Mesodermal cell (in vitro differentiated cells): ENCODE measurements around the gene CD300A.

Experiments
- H3K27ac ChIP-seq: 2 replicates; pipeline ENCODE4 v1.7.0; 2013; ENCODE audit warnings: mild to moderate bottlenecking, low read depth, low read length, moderate library complexity; ENCODE audit not compliant: severe bottlenecking
- H3K36me3 ChIP-seq: 2 replicates; pipeline ENCODE4 v1.7.1; 2013; ENCODE audit warnings: mild to moderate bottlenecking, low read length, moderate library complexity; ENCODE audit not compliant: control insufficient read depth, insufficient read depth
- H3K4me1 ChIP-seq: one replicate; pipeline ENCODE4 v1.7.1; 2013; ENCODE audit warnings: mild to moderate bottlenecking, low read length; ENCODE audit not compliant: insufficient read depth, control insufficient read depth, poor library complexity, severe bottlenecking
- H3K4me3 ChIP-seq: 2 replicates; pipeline ENCODE4 v1.7.0; 2013; ENCODE audit warnings: low read length, control low read depth, mild to moderate bottlenecking; ENCODE audit not compliant: insufficient read depth, poor library complexity, severe bottlenecking; ENCODE audit errors: extremely low read depth
- H3K9me3 ChIP-seq: 2 replicates; pipeline ENCODE4 v1.7.1; 2013; ENCODE audit warnings: mild to moderate bottlenecking, low read length, moderate library complexity; ENCODE audit not compliant: control insufficient read depth
- WGBS, 2 experiments: methylation state at CpG; one replicate each; pipeline ENCODE4 v1.1.5; 2013; ENCODE audit warnings: missing lambda C conversion rate in 2 of 2; ENCODE audit not compliant: insufficient coverage in 2 of 2; 5-methylcytosine and 5-hydroxymethylcytosine counted together

Gene CD300A

GRCh38 chr17:74442291-74442669 lies 24.2 kb upstream of the CD300A start:
- no peaks in the 10 kb centered on the region for H3K9me3 ChIP-seq
- no peak overlapping the region for H3K4me3 ChIP-seq
- WGBS, 2 experiments = 86 to 87% methylated on average over 5 to 6 of the region's 6 CpGs
- peaks cover 85% of the 10 kb centered on the region for H3K36me3 ChIP-seq
- H3K27ac ChIP-seq = no peak overlapping the region
- peaks cover 23% of the 10 kb centered on the region for H3K4me1 ChIP-seq

DNA sequence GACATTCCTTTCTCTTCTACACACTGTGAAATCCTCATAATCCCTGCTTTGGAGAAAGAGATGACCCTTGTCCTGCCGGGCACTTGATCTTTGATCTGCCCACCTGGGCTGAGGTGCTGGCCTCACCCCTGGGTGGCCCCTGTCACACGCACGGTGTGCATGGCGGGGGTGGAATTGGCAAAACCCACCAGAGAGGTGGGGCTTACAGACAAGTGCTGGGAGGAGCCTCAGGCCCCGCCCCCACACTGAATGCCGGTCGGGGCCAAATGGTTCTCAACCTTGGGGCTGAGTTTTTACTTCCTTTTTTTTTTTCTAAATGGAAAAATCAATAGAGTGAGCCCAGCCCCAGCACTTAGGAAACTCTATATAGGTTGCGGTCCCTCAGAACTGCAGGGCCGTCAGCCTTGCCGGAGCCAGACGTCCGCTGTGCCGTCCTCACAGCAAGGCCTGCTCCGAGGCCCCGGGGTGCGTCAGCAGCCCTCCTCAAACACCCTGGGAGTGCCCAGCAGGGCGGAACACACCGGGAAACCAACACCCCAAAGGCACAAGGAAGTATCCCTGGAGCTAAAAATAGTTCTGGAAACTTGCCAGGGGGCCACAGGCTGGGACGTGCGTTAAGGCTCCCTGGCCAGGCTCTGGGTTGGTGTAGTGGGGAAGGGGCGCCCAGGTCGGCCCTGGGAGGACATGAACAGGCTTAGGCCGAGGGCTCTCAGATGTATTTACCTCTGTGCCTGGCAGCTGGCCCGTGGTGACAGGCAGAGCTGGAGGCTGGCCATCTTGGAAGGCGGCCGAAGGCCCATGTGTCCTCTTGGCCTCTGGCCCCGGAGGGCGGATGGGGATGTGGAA lies 23.5 kb upstream of the CD300A start:
- no peaks in the 10 kb centered on the region for H3K9me3 ChIP-seq
- 73 to 79% methylated on average over 22 to 23 of the region's 28 CpGs for WGBS, 2 experiments
- peaks cover 91% of the 10 kb centered on the region for H3K36me3 ChIP-seq
- peaks cover 23% of the 10 kb centered on the region for H3K4me1 ChIP-seq
- no peak overlapping the region for H3K4me3 ChIP-seq
- H3K27ac ChIP-seq = no peak overlapping the region

DNA sequence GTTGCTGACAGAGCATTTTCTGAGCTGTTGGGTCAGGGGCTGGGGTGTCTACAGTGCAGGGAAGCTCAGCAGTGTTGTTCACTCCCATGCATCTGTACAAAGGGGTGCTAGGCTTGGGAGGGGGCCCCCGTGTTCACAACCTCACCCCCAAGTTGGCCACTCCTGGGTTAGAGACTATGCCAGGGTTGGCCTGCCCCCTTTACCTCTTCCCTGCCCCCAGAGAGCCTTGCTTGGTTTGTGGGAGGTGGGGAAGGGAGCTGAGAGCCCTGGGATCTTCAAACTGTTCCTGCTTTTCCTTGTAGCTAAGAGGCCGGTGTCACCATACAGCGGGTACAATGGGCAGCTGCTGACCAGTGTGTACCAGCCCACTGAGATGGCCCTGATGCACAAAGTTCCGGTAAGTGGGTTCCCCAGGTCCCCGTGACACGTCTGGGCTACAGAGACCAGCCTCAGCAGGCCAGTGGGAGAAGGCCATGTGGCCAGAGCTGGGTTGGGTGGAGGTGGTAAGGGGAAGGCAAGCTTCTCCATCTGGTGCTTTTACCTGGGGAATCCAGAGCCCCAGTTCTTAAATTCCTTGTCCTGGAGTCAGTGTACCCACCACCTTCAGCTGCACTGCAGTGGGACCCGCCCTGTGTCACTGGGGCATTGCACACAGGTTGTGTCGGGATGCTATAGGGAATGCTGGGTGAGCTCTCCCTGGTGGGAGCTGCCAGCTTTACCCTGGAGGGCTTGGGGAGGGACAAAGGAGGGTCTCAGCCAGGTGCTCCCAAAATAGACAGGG lies 22.7 kb upstream of the CD300A start:
- Histone ChIP-seq H3K27ac (no peak overlapping the region), H3K36me3 (peaks cover 91% of the 10 kb centered on the region), H3K4me3 (no peak overlapping the region), H3K9me3 (no peaks in the 10 kb centered on the region), H3K4me1 (peaks cover 23% of the 10 kb centered on the region)
- 94 to 96% methylated on average over 7 to 8 of the region's 8 CpGs for WGBS, 2 experiments

DNA sequence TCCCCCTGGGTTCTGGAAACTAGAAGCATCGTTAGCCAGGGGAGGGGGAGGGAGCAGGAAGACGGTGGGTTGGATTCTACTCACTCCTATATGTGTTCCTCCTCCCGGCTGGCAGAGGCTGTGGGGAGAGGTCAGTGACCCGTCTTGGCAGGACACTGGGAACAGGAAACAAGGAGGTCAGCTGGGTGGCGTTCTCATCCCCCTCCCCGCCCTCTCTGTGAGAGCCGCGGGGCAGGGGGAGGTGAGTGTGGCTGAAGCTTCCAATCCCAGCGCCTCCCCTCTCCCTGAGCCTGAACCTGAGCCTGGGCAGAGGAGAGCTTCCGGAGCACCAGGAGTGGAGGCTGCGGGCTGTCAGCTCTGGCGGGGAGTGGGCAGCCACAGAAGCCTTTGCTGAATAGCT lies 22.0 kb upstream of the CD300A start:
- peaks cover 91% of the 10 kb centered on the region for H3K36me3 ChIP-seq
- 20 to 36% methylated on average over 1 to 4 of the region's 12 CpGs for WGBS, 2 experiments
- no peak overlapping the region for H3K4me3 ChIP-seq
- H3K4me1 ChIP-seq = peaks cover 23% of the 10 kb centered on the region
- no peaks in the 10 kb centered on the region for H3K9me3 ChIP-seq
- H3K27ac ChIP-seq = no peak overlapping the region

DNA sequence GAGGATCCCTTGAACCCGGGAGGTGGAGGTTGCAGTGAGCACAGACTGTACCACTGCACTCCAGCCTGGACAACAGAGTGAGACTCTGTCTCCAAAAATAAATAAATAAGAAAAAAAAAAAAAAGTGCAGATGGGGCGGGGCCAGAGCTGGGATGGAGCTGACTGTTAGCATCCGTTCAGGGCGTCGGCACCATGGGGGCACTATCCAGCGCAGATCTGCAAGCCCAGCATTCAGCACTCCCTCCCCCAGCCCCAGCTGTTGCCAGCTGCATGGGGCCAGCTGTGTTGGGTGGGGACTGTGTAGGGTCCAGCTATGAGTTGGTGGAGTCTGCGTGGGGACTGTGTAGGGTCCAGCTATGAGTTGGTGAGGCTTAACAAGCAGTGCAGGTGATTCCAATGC lies 21.3 kb upstream of the CD300A start:
- WGBS, 2 experiments = 97 to 100% methylated on average over 4 to 6 of the region's 7 CpGs
- H3K9me3 ChIP-seq = no peaks in the 10 kb centered on the region
- peaks cover 91% of the 10 kb centered on the region for H3K36me3 ChIP-seq
- no peak overlapping the region for H3K4me3 ChIP-seq
- peaks cover 23% of the 10 kb centered on the region for H3K4me1 ChIP-seq
- no peak overlapping the region for H3K27ac ChIP-seq

DNA sequence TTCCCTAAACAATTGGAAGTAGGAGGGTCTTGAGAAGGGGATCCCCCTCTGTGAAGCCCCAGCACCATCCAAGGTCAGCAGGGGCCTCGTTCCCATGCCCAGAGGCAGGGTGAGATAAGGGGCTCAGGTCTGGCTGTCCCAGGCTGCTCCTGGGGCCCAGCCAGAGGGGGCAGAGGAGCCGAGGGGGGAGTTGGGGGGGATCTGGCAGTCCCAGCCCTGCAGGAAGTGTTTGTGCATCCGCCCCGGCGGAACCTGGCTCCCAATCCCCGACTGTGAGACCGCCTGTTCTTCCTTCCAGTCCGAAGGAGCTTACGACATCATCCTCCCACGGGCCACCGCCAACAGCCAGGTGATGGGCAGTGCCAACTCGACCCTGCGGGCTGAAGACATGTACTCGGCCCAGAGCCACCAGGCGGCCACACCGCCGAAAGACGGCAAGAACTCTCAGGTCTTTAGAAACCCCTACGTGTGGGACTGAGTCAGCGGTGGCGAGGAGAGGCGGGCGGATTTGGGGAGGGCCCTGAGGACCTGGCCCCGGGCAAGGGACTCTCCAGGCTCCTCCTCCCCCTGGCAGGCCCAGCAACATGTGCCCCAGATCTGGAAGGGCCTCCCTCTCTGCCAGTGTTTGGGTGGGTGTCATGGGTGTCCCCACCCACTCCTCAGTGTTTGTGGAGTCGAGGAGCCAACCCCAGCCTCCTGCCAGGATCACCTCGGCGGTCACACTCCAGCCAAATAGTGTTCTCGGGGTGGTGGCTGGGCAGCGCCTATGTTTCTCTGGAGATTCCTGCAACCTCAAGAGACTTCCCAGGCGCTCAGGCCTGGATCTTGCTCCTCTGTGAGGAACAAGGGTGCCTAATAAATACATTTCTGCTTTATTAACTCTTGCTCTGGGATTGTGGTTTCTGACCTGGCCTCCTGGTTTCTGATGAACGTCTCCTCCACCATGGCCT lies 19.6 kb upstream of the CD300A start:
- WGBS, 2 experiments = 88 to 92% methylated on average over 28 to 29 of the region's 31 CpGs
- Histone ChIP-seq H3K4me3 (no peak overlapping the region), H3K4me1 (peaks cover 23% of the 10 kb centered on the region), H3K27ac (no peak overlapping the region), H3K36me3 (peaks cover 77% of the 10 kb centered on the region), H3K9me3 (no peaks in the 10 kb centered on the region)

GRCh38 chr17:74447628-74448159 lies 18.7 kb upstream of the CD300A start:
- peaks cover 68% of the 10 kb centered on the region for H3K36me3 ChIP-seq
- H3K4me3 ChIP-seq = no peak overlapping the region
- whole genome bisulfite sequencing, 2 experiments = 88 to 97% methylated on average over 9 to 11 of the region's 11 CpGs
- no peaks in the 10 kb centered on the region for H3K9me3 ChIP-seq
- peaks cover 20% of the 10 kb centered on the region for H3K4me1 ChIP-seq
- H3K27ac ChIP-seq = no peak overlapping the region

DNA sequence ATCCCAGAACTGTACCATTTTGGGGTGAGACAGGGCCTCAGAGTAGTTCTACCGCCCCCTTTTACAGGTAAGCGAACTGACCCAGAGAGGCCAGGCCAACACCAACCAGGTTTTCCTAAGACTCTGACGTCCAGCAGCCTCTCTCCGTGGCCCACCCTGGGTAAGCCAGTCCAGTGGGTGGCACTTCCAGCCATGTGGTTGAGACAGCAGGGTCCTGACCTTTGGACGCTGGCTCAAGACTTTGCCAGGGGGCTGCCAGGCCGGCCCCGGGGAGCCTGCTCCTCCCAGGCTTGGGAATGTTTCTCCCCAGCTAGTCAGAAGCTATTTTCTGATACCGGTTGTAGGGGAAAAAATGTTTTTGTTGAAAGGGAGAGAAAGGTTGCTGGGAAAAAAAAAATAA lies 17.7 kb upstream of the CD300A start:
- no peak overlapping the region for H3K4me3 ChIP-seq

GRCh38 chr17:74449306-74449705 lies 17.1 kb upstream of the CD300A start:
- Histone ChIP-seq H3K4me3 (no peak overlapping the region), H3K4me1 (peaks cover 12% of the 10 kb centered on the region), H3K36me3 (peaks cover 52% of the 10 kb centered on the region), H3K9me3 (no peaks in the 10 kb centered on the region), H3K27ac (no peak overlapping the region)
- 92 to 96% methylated on average over 9 to 10 of the region's 11 CpGs for WGBS, 2 experiments

More for the DNA sequence above, 17.7 kb upstream of the CD300A start:
- WGBS, 2 experiments = 87 to 92% methylated on average over 8 of the region's 8 CpGs
- Histone ChIP-seq H3K36me3 (peaks cover 58% of the 10 kb centered on the region), H3K4me1 (peaks cover 17% of the 10 kb centered on the region), H3K9me3 (no peaks in the 10 kb centered on the region), H3K27ac (no peak overlapping the region)

- H3K27ac ChIP-seq = no peak overlapping the region
- H3K9me3 ChIP-seq = no peaks in the 10 kb centered on the region
- no peak overlapping the region for H3K4me3 ChIP-seq
- 93 to 97% methylated on average over 4 to 5 of the region's 5 CpGs for WGBS, 2 experiments
- H3K4me1 ChIP-seq = peaks cover 11% of the 10 kb centered on the region
- peaks cover 48% of the 10 kb centered on the region for H3K36me3 ChIP-seq
Measured at GRCh38 chr17:74449773-74450172, 16.7 kb upstream of the CD300A start.
